GM12892 (cell line): ENCODE measurements around the gene RAB44.

Experiments used
- POLR2A ChIP-seq: IDR thresholded peaks from 2 replicates; pipeline ENCODE4 v1.6.1; 2011; ENCODE audit warnings: low read depth, low read length, control low read depth
- POLR2AphosphoS5 ChIP-seq: IDR thresholded peaks from 2 replicates; pipeline ENCODE4 v1.6.1; 2011; ENCODE audit warnings: low read depth, low read length, control low read depth

DNA sequence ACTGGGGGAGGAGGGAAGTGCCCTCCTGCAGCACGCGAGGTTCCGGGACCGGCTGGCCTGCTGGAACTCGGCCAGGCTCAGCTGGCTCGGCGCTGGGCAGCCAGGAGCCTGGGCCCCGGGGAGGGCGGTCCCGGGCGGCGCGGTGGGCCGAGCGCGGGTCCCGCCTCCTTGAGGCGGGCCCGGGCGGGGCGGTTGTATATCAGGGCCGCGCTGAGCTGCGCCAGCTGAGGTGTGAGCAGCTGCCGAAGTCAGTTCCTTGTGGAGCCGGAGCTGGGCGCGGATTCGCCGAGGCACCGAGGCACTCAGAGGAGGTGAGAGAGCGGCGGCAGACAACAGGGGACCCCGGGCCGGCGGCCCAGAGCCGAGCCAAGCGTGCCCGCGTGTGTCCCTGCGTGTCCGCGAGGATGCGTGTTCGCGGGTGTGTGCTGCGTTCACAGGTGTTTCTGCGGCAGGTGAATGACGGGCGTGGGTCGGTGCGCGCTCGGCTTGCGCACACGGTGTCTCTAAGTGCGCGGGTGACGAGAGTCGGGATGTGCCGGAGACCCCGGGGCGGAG, 19.1 kb upstream of the RAB44 start, which contains the start of gene CDKN1A:
- TF ChIP-seq POLR2A (peak; percentile 99), POLR2AphosphoS5 (peak; percentile 97)
